GF-D8 (cell line): Measurements from ENCODE around the gene IGF2BP1.

Experiments used
- DNase-seq: peaks from one replicate; lab custom pipeline; 2025; lab: John Stamatoyannopoulos, UW

The IGF2BP1 gene

DNA sequence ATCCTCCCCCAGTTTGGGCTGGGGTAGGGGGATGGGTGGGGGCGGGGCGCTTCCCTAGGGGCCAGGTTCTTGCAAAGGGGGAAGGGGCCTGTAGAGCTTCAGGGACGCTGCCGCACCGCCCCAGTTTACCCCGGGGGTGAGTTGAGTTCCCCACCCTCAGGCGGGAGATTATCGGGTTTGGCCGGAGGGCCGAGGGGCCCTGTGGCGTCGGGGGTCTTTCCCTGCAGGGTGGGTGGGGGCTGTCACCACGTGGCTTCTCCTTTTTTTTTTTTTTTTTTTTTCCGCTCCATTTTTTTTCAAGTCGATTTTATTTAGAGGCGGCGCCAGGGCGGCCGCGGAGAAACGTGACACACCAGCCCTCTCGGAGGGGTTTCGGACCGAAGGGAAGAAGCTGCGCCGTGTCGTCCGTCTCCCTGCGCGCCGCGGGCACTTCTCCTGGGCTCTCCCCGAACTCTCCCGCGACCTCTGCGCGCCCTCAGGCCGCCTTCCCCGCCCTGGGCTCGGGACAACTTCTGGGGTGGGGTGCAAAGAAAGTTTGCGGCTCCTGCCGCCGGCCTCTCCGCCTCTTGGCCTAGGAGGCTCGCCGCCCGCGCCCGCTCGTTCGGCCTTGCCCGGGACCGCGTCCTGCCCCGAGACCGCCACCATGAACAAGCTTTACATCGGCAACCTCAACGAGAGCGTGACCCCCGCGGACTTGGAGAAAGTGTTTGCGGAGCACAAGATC lies at the start of gene IGF2BP1:
Gene IGF2BP1, plus strand, starts transcription at position 283 of the 724 bp plus-strand sequence. Its CDS starts 361 bp downstream, at position 644.
- DNase-seq = no peak

DNA sequence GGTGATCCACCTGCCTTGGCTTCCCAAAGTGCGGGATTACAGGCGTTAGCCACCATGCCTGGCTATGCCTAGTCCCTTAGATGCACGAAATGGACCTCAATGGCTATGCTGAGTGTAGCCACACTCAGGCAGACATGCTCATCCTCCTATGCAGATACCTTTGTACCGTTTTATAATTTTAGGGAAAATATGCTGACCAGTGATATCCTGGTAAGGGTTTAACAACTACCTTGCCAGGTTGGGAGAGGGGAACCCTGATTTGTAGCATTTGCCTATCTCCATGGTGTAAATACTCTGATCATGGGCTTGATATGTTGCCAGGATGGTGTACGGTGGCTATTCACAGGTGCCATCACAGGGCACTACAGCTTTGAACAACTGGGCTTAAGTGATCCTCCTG lies 45.6 kb upstream of the IGF2BP1 start:
- no peak for DNase-seq

DNA sequence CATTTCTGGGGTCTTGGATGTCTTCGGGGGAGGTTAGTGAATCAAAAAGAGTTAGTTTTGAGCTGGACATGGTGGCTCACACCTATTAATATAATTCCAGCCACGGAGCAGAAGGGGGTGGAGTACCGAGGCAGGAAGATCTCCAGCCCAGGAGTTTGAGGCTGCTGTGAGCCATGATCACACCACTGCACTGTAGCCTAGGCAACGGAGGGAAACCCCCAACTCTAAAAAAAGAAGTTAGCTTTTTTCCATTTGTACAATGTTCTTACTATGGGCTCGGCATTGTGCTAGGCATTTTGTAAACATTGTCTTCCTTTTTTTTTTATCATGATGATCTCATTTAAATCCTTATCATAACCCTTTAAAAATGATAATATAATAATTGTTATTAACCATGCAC lies 44.3 kb upstream of the IGF2BP1 start:
- no peak for DNase-seq

DNA sequence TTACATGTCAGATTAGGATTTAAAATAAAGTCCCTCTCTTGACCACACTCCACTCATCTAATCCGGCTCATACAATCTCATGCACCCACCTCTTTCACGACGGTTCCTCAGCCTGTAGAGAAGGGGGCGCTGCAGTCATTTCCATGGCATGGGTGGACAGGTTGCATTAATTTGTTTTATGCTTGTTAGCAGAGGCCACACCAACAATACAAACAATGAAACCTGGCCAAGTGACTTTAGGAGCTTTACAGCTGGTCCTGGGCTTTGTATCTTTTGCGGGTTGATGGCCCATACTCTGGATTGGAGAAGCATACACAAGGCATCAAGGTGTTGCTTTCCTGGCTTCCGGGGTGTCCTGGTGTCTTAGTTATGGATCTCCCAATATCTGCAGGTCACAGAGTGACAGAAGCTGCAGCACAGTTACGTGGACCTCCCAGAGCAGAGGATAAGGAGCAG lies 42.9 kb upstream of the IGF2BP1 start:
- no peak for DNase-seq

GRCh38 chr17:48960834-48961515 lies 36.2 kb upstream of the IGF2BP1 start:
- DNase-seq = no peak

GRCh38 chr17:48961516-48962233 lies 35.5 kb upstream of the IGF2BP1 start:
- DNase-seq = no peak

DNA sequence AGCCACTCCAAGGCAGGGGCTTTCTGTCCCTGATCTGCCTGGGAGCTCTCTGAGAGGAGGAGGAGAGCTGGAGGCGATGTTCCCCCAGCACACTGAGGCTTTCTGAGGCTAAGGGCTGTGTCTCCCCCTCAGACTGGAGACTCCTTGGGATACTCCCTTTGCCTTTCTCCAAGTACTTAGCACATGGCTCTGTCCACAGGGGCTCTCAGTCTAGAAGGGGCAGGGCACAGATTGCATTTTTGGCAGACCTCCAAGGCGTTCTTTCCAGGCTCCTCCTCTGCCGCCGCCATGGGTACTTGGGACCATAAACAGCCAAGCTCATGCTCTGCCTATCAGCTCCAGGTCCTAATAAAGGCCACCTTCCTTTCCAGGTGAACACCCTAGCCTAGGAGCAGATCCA lies 27.0 kb upstream of the IGF2BP1 start:
- DNase-seq = no peak

- no peak for DNase-seq
Measured at GRCh38 chr17:48970865-48971687, 26.1 kb upstream of the IGF2BP1 start.

GRCh38 chr17:48972749-48973097 lies 24.5 kb upstream of the IGF2BP1 start:
- DNase-seq = no peak

- no peak for DNase-seq
Measured at GRCh38 chr17:48973806-48974205, 23.4 kb upstream of the IGF2BP1 start.

DNA sequence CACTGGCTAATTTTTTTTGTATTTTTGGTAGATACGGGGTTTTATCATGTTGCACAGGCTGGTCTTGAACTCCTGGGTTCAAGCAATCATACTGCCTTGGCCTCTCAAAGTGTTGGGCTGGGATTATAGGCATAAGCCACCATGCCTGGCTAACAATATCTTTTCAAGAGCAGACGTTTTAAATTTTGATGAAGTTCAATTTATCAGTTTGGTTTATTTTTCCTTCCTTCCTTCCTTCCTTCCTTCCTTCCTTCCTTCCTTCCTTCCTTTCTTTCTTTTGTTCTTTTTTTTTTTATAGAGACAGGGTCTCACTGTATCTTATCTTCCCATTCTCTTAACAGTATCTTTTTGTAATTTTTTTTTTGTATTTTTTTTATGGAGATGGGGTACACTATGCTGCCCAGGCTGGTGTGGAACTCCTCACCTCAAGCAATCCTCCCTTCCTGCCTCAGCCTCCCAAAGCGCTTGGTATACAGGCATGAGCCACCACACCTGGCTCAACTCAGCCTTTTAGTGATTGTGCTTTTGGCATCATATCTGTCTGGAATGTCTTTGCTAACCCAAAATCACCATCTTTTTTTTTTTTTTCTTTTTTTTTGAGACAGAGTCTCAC lies 15.2 kb upstream of the IGF2BP1 start:
- no peak for DNase-seq

- DNase-seq = no peak
Measured at GRCh38 chr17:48985436-48986245, 11.5 kb upstream of the IGF2BP1 start.

GRCh38 chr17:48989100-48989499 lies 8.1 kb upstream of the IGF2BP1 start:
- DNase-seq = no peak

GRCh38 chr17:48990882-48991357 lies 6.3 kb upstream of the IGF2BP1 start:
- DNase-seq = no peak

- DNase-seq = no peak
Measured at GRCh38 chr17:48992444-48992843, 4.7 kb upstream of the IGF2BP1 start.

- DNase-seq = no peak
Measured at GRCh38 chr17:48993305-48993704, 3.9 kb upstream of the IGF2BP1 start.

DNA sequence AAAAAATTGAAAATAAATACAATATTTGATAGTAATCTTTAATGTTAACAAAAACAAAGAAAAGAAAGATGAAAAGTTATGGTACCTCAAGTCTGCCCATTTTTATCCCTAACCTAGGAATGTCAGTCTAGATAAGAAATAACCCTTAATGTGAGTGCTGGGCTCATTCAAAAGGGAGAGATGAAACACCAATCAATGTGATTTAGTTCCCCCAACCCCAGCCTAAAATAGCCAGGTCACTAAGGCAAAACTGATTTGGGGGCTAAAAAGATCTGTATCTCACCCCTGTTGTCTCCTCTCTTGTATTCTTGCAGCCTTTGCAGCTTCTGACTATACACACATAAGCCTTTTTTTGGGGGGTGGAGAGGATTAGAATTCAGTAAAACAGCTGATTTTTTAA lies 3.2 kb upstream of the IGF2BP1 start:
- DNase-seq = no peak

DNA sequence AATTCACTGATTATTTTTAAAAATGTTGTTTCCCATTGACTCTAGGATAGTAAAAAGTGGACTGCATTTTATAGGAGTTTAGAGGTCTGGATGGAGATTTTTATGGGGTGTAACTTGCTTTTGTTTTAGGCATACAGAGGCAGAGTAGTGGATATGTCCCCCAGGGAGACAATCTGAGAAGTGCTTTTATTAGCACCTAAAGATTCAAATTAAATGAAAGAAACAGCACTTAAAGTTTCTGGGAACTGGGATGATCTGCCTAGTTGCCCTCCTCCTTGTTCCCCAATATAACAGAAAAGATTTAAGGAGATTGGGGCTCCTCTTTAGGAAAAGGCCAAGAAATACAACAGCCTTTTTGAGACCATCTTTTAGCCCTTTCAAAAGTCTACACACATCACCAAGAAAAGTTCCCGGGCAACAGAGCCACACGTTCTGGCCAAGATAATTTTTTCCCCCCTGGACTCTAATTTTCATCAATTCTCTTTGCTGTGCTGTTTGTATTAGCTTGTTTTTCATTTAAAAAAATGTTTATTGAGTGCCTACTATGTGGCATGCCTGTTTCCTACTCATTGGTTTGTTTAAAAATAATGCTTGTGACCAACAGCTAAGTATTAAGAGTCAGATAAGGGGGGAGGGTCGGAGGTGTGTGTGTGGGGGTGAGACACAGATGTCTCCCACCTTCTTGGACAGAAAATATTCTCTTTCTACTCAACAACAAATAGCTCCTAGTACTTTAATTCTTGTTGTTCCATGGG lies 2.5 kb upstream of the IGF2BP1 start:
- no peak for DNase-seq

- DNase-seq = no peak
Measured at GRCh38 chr17:48995304-48995973, 1.7 kb upstream of the IGF2BP1 start.
